H9 (cell line): ENCODE measurements around the gene ADGRL3. TPM values are rescaled to one million over a fixed set of nuclear protein-coding genes. Genes with fewer than 3 reads are reported as not detected.
A peak's percentile ranks its signal among the peaks of the same experiment; 100 is the strongest.

Experiments used
- DNase-seq: peaks from one replicate; pipeline ENCODE4 v3.0.0-alpha.2; 2017
- H2AFZ ChIP-seq: one replicate; pipeline ENCODE4 v1.6.1; 2013; ENCODE audit warnings: mild to moderate bottlenecking, low read length, control low read depth, moderate library complexity
- H2AK5ac ChIP-seq: 2 replicates; pipeline ENCODE4 v1.6.1; 2013; ENCODE audit warnings: low read length, control low read depth, mixed read lengths; ENCODE audit not compliant: insufficient read length
- H2BK120ac ChIP-seq: one replicate; pipeline ENCODE4 v1.6.1; 2013; ENCODE audit warnings: low read depth, mild to moderate bottlenecking, low read length, control low read depth, inconsistent platforms; ENCODE audit not compliant: poor library complexity, severe bottlenecking
- H2BK12ac ChIP-seq: 2 replicates; pipeline ENCODE4 v1.6.1; 2013; ENCODE audit warnings: low read length, control low read depth, mixed read lengths, low read depth; ENCODE audit not compliant: insufficient read length
- H2BK15ac ChIP-seq: 2 replicates; pipeline ENCODE4 v1.6.1; 2013; ENCODE audit warnings: low read depth, low read length, control low read depth
- H2BK20ac ChIP-seq: one replicate; pipeline ENCODE4 v1.6.1; 2013; ENCODE audit warnings: low read depth, mild to moderate bottlenecking, low read length, control low read depth, inconsistent platforms; ENCODE audit not compliant: poor library complexity, severe bottlenecking
- H2BK5ac ChIP-seq: 2 replicates; pipeline ENCODE4 v1.6.1; 2013; ENCODE audit warnings: low read length, control low read depth, mixed read lengths; ENCODE audit not compliant: insufficient read length
- H3K14ac ChIP-seq: 2 replicates; pipeline ENCODE4 v1.6.1; 2013; ENCODE audit warnings: low read length, control low read depth; ENCODE audit not compliant: insufficient read depth
- H3K18ac ChIP-seq: 2 replicates; pipeline ENCODE4 v1.6.1; 2013; ENCODE audit warnings: low read depth, mild to moderate bottlenecking, mixed read lengths, low read length, control low read depth; ENCODE audit not compliant: insufficient read length
- H3K23ac ChIP-seq: 2 replicates; pipeline ENCODE4 v1.6.1; 2013; ENCODE audit warnings: low read length, control low read depth, mixed read lengths, low read depth; ENCODE audit not compliant: insufficient read length
- H3K23me2 ChIP-seq: 2 replicates; pipeline ENCODE4 v1.6.1; 2013; ENCODE audit warnings: low read depth, mild to moderate bottlenecking, mixed read lengths, low read length, control low read depth; ENCODE audit not compliant: insufficient read length, poor library complexity, severe bottlenecking
- H3K27ac ChIP-seq: 2 replicates; pipeline ENCODE4 v1.5.1; 2013; ENCODE audit warnings: low read length, control low read depth, mixed read lengths, low read depth; ENCODE audit not compliant: insufficient read length
- H3K27me3 ChIP-seq: 2 replicates; pipeline ENCODE4 v1.6.1; 2013; ENCODE audit warnings: low read length, control low read depth, inconsistent platforms; ENCODE audit not compliant: insufficient read depth
- H3K4ac ChIP-seq: 2 replicates; pipeline ENCODE4 v1.6.1; 2013; ENCODE audit warnings: low read depth, mild to moderate bottlenecking, control low read depth, inconsistent platforms, low read length, moderate library complexity
- H3K4me1 ChIP-seq: 2 replicates; pipeline ENCODE4 v1.6.1; 2013; ENCODE audit warnings: low read length, control low read depth, inconsistent platforms; ENCODE audit not compliant: insufficient read depth
- H3K4me2 ChIP-seq: 2 replicates; pipeline ENCODE4 v1.6.1; 2013; ENCODE audit warnings: low read length, control low read depth, mixed read lengths; ENCODE audit not compliant: insufficient read length, insufficient read depth
- H3K56ac ChIP-seq: 2 replicates; pipeline ENCODE4 v1.6.1; 2013; ENCODE audit warnings: low read depth, mild to moderate bottlenecking, mixed read lengths, low read length, control low read depth; ENCODE audit not compliant: insufficient read length
- H3K79me1 ChIP-seq: 2 replicates; pipeline ENCODE4 v1.6.1; 2013; ENCODE audit warnings: low read depth, mild to moderate bottlenecking, moderate library complexity, low read length, control low read depth, inconsistent platforms; ENCODE audit not compliant: insufficient read depth, poor library complexity, severe bottlenecking
- H3K79me2 ChIP-seq: 2 replicates; pipeline ENCODE4 v1.6.1; 2013; ENCODE audit warnings: low read length, control low read depth, inconsistent platforms; ENCODE audit not compliant: insufficient read depth
- H3K9ac ChIP-seq: 2 replicates; pipeline ENCODE4 v1.6.1; 2013; ENCODE audit warnings: low read length, control low read depth, mixed read lengths; ENCODE audit not compliant: insufficient read length; ENCODE audit errors: extremely low read depth
- H3K9me3 ChIP-seq: one replicate; pipeline ENCODE4 v1.6.1; 2013; ENCODE audit warnings: low read depth, low read length, inconsistent platforms; ENCODE audit not compliant: control insufficient read depth
- H3T11ph ChIP-seq: one replicate; pipeline ENCODE4 v1.6.1; 2013; ENCODE audit warnings: mild to moderate bottlenecking, low read length, control low read depth, inconsistent platforms
- H4K20me1 ChIP-seq: one replicate; pipeline ENCODE4 v1.6.1; 2013; ENCODE audit not compliant: control insufficient read depth, insufficient read length, insufficient read depth
- H4K5ac ChIP-seq: 2 replicates; pipeline ENCODE4 v1.6.1; 2013; ENCODE audit warnings: low read depth, mild to moderate bottlenecking, mixed read lengths, low read length, control low read depth; ENCODE audit not compliant: insufficient read length
- H4K8ac ChIP-seq: replicated peaks from 2 replicates; pipeline ENCODE4 v1.6.1; 2013; ENCODE audit warnings: low read length, control low read depth, mixed read lengths, low read depth; ENCODE audit not compliant: insufficient read length
- H4K91ac ChIP-seq: 2 replicates; pipeline ENCODE4 v1.6.1; 2013; ENCODE audit warnings: low read depth, mild to moderate bottlenecking, moderate library complexity, mixed read lengths, low read length, control low read depth; ENCODE audit not compliant: insufficient read length
- H3K27ac Mint-ChIP-seq, 3 experiments: 2 replicates in 2 of 3; 3 replicates in 1 of 3; pipeline ENCODE4 v1.8.0; 2020 to 2021; ENCODE audit warnings: mixed read lengths in 3 of 3, mild to moderate bottlenecking in 1 of 3, moderate library complexity in 1 of 3
- H3K27me3 Mint-ChIP-seq: 2 replicates; pipeline ENCODE4 v1.8.0; 2021; ENCODE audit warnings: low read depth, mild to moderate bottlenecking, moderate library complexity, mixed read lengths
- H3K36me3 Mint-ChIP-seq, 3 experiments: 2 replicates in 2 of 3; 3 replicates in 1 of 3; pipeline ENCODE4 v1.8.0; 2020 to 2021; ENCODE audit warnings: low read depth in 3 of 3, mixed read lengths in 3 of 3; ENCODE audit not compliant: insufficient read depth in 1 of 3
- H3K4me1 Mint-ChIP-seq, 2 experiments: 2 replicates each; pipeline ENCODE4 v1.8.0; 2020; ENCODE audit warnings: mixed read lengths in 2 of 2
- H3K4me3 Mint-ChIP-seq, 2 experiments: 2 replicates in 1 of 2; 3 replicates in 1 of 2; pipeline ENCODE4 v1.8.0; 2020 to 2021; ENCODE audit warnings: mild to moderate bottlenecking in 2 of 2, mixed read lengths in 2 of 2, moderate library complexity in 1 of 2
- H3K9me3 Mint-ChIP-seq, 2 experiments: 2 replicates in 1 of 2; 3 replicates in 1 of 2; pipeline ENCODE4 v1.8.0; 2020; ENCODE audit warnings: mild to moderate bottlenecking in 2 of 2, mixed read lengths in 2 of 2, moderate library complexity in 1 of 2
- CTCF ChIP-seq: fragments of 200-600 bp; sonication (generic); conservative IDR thresholded peaks from 3 replicates; pipeline ENCODE4 v1.8.0; 2021; ENCODE audit warnings: antibody characterized with exemption, mild to moderate bottlenecking
- WGBS: extraction: QIAGEN DNeasy Blood & Tissue Kit; methylation state at CpG from one replicate; pipeline ENCODE4 v1.1.7; 2013; ENCODE audit warnings: missing lambda C conversion rate, low lambda C conversion rate, mixed read lengths; ENCODE audit not compliant: insufficient read length; ENCODE audit errors: extremely low coverage; 5-methylcytosine and 5-hydroxymethylcytosine counted together
- total RNA-seq: library from RNA; stranded (reverse); gene quantifications from 2 replicates; pipeline ENCODE4 v1.2.1, GENCODE V29; 2021

The ADGRL3 gene
- total RNA-seq, 1 experiment from 2014 or later: 5.9 TPM

GRCh38 chr4:61771056-61771455 is 570.9 kb downstream of the ADGRL3 start:
- Histone ChIP-seq H3K14ac (no peak overlapping the region), H3K27me3 (no peaks in the 10 kb centered on the region), H3K18ac (no peak overlapping the region), H2BK120ac (no peak overlapping the region), H3K9ac (no peak overlapping the region), H4K91ac (no peak overlapping the region), H4K8ac (no peak overlapping the region), H2BK20ac (no peak overlapping the region), H3K9me3 (no peaks in the 10 kb centered on the region), H3K4me2 (no peak overlapping the region), H2BK5ac (no peak overlapping the region), H3K23ac (no peak overlapping the region), H2BK15ac (no peak overlapping the region), H4K20me1 (no peaks in the 10 kb centered on the region), H4K5ac (no peak overlapping the region), H3K4ac (no peak overlapping the region), H3K79me2 (peaks cover 4% of the 10 kb centered on the region; the same call in 1 of the 2 replicates), H3T11ph (no peak overlapping the region), H2AFZ (no peak overlapping the region), H3K79me1 (no peaks in the 10 kb centered on the region), H3K56ac (no peak overlapping the region), H3K27ac (peak overlapping the region; percentile 16), H3K4me1 (peaks cover 11% of the 10 kb centered on the region; the same call in 1 of the 2 replicates), H3K23me2 (no peaks in the 10 kb centered on the region), H2AK5ac (no peak overlapping the region), H2BK12ac (no peak overlapping the region)
- peaks cover 29 to 36% of the 10 kb centered on the region in 2 experiments for H3K9me3 Mint-ChIP-seq
- TF ChIP-seq CTCF: no peak
- WGBS: no CpG with 5 or more reads among the region's 1 CpG
- H3K36me3 Mint-ChIP-seq: peaks cover 39 to 40% (median 39%) of the 10 kb centered on the region in 3 experiments
- H3K4me3 Mint-ChIP-seq: peak overlapping the region; percentile 99; a peak in 3 of 5 replicates
- H3K4me1 Mint-ChIP-seq: peaks cover 50 to 79% of the 10 kb centered on the region in 2 experiments
- peak overlapping the region; percentile 90 to 100 (median 100) for H3K27ac Mint-ChIP-seq
- peaks cover 8% of the 10 kb centered on the region for H3K27me3 Mint-ChIP-seq
- no peak for DNase-seq
